Activated T-helper 2 cell treated with anti-CD3 and anti-CD28 coated beads, Interferon-gamma antibody, Interleukin-2, Interleukin-4, amounts not matched to agents 10 μg/mL and 5 μg/mL and 100 μg/mL, durations not matched to agents 14 hours and 24 hours and 36 hours (primary cell): ENCODE results near the gene TIGD1. TPM values are rescaled to one million over a fixed set of nuclear protein-coding genes. Genes with fewer than 3 reads are reported as not detected.

Experiments used
- DNase-seq: peaks from one replicate; pipeline ENCODE4 v3.0.0; 2021; ENCODE audit warnings: low spot score
- H3K27ac Mint-ChIP-seq: one replicate; pipeline ENCODE4 v1.8.0; 2021; ENCODE audit warnings: mixed read lengths
- H3K27me3 Mint-ChIP-seq: one replicate; pipeline ENCODE4 v1.8.0; 2021; ENCODE audit warnings: low read depth, mixed read lengths
- H3K36me3 Mint-ChIP-seq: one replicate; pipeline ENCODE4 v1.8.0; 2021; ENCODE audit warnings: low read depth, mixed read lengths
- H3K4me1 Mint-ChIP-seq: one replicate; pipeline ENCODE4 v1.8.0; 2021; ENCODE audit warnings: low read depth, mixed read lengths
- H3K4me3 Mint-ChIP-seq: one replicate; pipeline ENCODE4 v1.8.0; 2021; ENCODE audit warnings: low read depth, mild to moderate bottlenecking, moderate library complexity, mixed read lengths
- H3K9me3 Mint-ChIP-seq: one replicate; pipeline ENCODE4 v1.8.0; 2021; ENCODE audit warnings: mixed read lengths
- intact Hi-C: fragments of 100-400 bp; cut with micrococcal nuclease; formaldehyde crosslinking; loops from one replicate; pipeline ENCODE4 v1.15.1; 2023
- total RNA-seq: library from RNA; stranded (reverse); gene quantifications from 2 replicates; pipeline ENCODE4 v1.2.3, GENCODE V29; 2022

Gene TIGD1
- total RNA-seq, 1 donor from 2014 or later, result 9.1 TPM

- peaks cover 35% of the 10 kb centered on the region for H3K27me3 Mint-ChIP-seq
- peaks cover 2% of the 10 kb centered on the region for H3K4me1 Mint-ChIP-seq
- no peak for DNase-seq
- no peaks in the 10 kb centered on the region for H3K36me3 Mint-ChIP-seq
- H3K27ac Mint-ChIP-seq, result no peak overlapping the region
- intact Hi-C loops, result loop anchor here (5.0 kb wide), 1 partner anchor 81 kb away; no protein-coding TSS in a partner anchor
- H3K4me3 Mint-ChIP-seq, result no peak overlapping the region
- H3K9me3 Mint-ChIP-seq, result no peaks in the 10 kb centered on the region
Measured at GRCh38 chr2:232522623-232523401, 27.5 kb downstream of the TIGD1 start.

DNA sequence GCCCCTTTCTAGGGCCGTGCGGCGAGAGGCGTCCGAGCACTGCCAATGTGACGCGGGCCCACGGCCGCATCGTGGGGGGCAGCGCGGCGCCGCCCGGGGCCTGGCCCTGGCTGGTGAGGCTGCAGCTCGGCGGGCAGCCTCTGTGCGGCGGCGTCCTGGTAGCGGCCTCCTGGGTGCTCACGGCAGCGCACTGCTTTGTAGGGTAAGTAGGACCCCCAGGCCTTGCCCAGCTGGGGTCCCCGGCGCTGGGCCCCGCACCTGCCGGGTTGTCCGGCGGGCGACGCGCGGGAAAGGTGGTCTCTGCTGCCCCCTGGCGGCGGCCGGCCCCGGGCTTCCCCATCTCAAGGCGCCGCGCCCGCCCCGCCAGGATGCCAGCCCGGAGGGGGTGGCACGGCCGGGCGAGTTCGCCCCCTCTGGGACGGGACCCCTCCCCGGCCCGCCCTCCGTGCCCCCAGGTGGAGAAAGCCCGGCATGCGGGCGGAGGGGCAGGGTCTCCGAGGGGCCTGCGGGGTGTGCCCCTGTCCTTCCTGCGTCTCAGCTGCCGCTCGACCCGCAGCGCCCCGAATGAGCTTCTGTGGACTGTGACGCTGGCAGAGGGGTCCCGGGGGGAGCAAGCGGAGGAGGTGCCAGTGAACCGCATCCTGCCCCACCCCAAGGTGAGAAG lies 28.3 kb downstream of the TIGD1 start:
- Mint-ChIP-seq H3K36me3 (no peaks in the 10 kb centered on the region), H3K9me3 (no peaks in the 10 kb centered on the region), H3K4me1 (peaks cover 2% of the 10 kb centered on the region), H3K27me3 (peaks cover 34% of the 10 kb centered on the region), H3K27ac (no peak overlapping the region), H3K4me3 (no peak overlapping the region)
- intact Hi-C loops, result loop anchor here (5.0 kb wide), 1 partner anchor 80 kb away; no protein-coding TSS in a partner anchor
- peak; percentile 40 for DNase-seq

- intact Hi-C loops, result loop anchor here (5.0 kb wide), 1 partner anchor 79 kb away; no protein-coding TSS in a partner anchor
- H3K4me3 Mint-ChIP-seq, result no peak overlapping the region
- no peaks in the 10 kb centered on the region for H3K9me3 Mint-ChIP-seq
- DNase-seq, result no peak
- H3K27me3 Mint-ChIP-seq, result peaks cover 28% of the 10 kb centered on the region
- peaks cover 2% of the 10 kb centered on the region for H3K4me1 Mint-ChIP-seq
- no peak overlapping the region for H3K27ac Mint-ChIP-seq
- H3K36me3 Mint-ChIP-seq, result no peaks in the 10 kb centered on the region
Measured at GRCh38 chr2:232521098-232521497, 29.3 kb downstream of the TIGD1 start.

DNA sequence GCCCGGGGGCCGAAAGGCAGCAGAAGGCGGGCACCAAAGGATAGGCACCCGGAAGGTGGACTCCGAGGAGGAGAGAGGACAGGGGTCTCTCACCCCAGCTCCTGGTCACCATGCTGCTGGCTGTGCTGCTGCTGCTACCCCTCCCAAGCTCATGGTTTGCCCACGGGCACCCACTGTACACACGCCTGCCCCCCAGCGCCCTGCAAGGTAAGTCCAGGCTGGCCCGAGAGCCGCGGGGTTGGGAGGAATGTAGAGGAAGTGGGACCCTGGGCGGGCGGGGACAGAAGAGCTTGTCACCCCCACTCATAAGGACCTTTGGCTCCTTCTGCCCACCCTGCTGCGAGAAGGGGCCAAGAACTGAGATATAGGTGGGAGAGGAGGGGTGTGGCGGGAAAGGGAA lies 29.9 kb downstream of the TIGD1 start:
- H3K4me1 Mint-ChIP-seq, result peaks cover 2% of the 10 kb centered on the region
- H3K4me3 Mint-ChIP-seq, result no peak overlapping the region
- H3K27me3 Mint-ChIP-seq, result peaks cover 30% of the 10 kb centered on the region
- no peak overlapping the region for H3K27ac Mint-ChIP-seq
- intact Hi-C loops, result loop anchor here (5.0 kb wide), 1 partner anchor 78 kb away; no protein-coding TSS in a partner anchor
- no peaks in the 10 kb centered on the region for H3K36me3 Mint-ChIP-seq
- DNase-seq, result no peak
- H3K9me3 Mint-ChIP-seq, result no peaks in the 10 kb centered on the region

- Mint-ChIP-seq H3K27ac (no peak within 1 kb of the TSS), H3K4me3 (no peak within 1 kb of the TSS), H3K4me1 (peaks cover 2% of the 10 kb centered on the region), H3K27me3 (peaks cover 28% of the 10 kb centered on the region), H3K36me3 (no peaks in the 10 kb centered on the region), H3K9me3 (no peaks in the 10 kb centered on the region)
- intact Hi-C loops, result loop anchor here (5.0 kb wide), 1 partner anchor 78 kb away; no protein-coding TSS in a partner anchor
- no peak for DNase-seq
Measured at GRCh38 chr2:232519581-232520438, 30.5 kb downstream of the TIGD1 start, which contains the start of gene PRSS56. Gene PRSS56 (plus strand): TSS chr2:232520388. CDS start chr2:232520599, 211 bp downstream.

DNA sequence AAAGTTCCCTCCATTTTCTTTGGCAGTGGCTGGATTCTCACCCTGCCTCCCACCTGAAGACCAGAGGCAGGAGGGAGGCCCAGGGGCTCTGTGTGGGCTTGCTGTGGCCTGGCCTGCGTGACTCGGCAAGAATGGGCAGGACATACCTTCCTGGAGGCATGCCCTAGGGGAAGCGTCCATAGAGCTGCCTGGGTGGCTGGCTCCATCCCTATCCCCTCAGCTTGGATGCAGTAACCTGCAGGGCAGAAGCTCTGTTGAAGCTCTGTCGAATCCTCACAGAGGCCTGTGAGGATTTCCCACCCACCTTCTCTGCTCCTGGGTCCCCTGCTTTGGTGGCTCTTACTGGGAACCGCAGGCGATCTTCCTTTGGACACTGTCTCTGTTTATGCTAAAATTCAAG lies 31.5 kb downstream of the TIGD1 start:
- H3K4me3 Mint-ChIP-seq, result no peak overlapping the region
- no peaks in the 10 kb centered on the region for H3K36me3 Mint-ChIP-seq
- peaks cover 2% of the 10 kb centered on the region for H3K4me1 Mint-ChIP-seq
- DNase-seq, result no peak
- no peaks in the 10 kb centered on the region for H3K9me3 Mint-ChIP-seq
- intact Hi-C loops, result no loop called here
- H3K27me3 Mint-ChIP-seq, result peaks cover 24% of the 10 kb centered on the region
- no peak overlapping the region for H3K27ac Mint-ChIP-seq

DNA sequence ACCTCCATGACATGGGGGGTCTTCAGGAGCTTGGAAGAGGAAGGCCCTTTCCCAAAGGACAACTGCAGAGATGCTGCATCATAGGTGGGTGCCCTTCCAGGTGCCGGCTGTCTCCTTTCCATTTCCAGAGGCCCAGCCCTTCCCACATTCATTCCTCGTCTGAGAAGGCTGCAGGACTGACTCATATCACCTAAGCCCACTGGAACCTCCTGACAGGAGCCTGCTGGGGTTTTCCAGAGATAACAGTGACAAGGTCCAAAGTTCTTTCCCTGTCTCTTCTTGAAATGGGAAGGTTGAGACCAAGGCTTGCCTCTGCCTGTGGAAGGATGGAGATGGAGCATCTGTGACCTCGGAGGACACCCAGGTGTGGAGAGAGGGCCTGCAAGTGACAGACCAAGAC lies 33.8 kb downstream of the TIGD1 start:
- DNase-seq, result no peak
- Mint-ChIP-seq H3K36me3 (no peaks in the 10 kb centered on the region), H3K27ac (no peak overlapping the region), H3K4me1 (peaks cover 2% of the 10 kb centered on the region), H3K27me3 (peaks cover 16% of the 10 kb centered on the region), H3K4me3 (no peak overlapping the region), H3K9me3 (no peaks in the 10 kb centered on the region)
- intact Hi-C loops, result no loop called here

GRCh38 chr2:232515639-232516038 lies 34.7 kb downstream of the TIGD1 start:
- Mint-ChIP-seq H3K36me3 (no peaks in the 10 kb centered on the region), H3K9me3 (no peaks in the 10 kb centered on the region), H3K4me3 (no peak overlapping the region), H3K27ac (no peak overlapping the region), H3K27me3 (peaks cover 13% of the 10 kb centered on the region), H3K4me1 (no peaks in the 10 kb centered on the region)
- no peak for DNase-seq
- intact Hi-C loops, result no loop called here

- Mint-ChIP-seq H3K9me3 (no peaks in the 10 kb centered on the region), H3K36me3 (no peaks in the 10 kb centered on the region), H3K27me3 (peaks cover 16% of the 10 kb centered on the region), H3K4me1 (no peaks in the 10 kb centered on the region), H3K27ac (no peak overlapping the region), H3K4me3 (no peak overlapping the region)
- intact Hi-C loops, result no loop called here
- DNase-seq, result no peak
Measured at GRCh38 chr2:232513353-232513752, 37.0 kb downstream of the TIGD1 start.

DNA sequence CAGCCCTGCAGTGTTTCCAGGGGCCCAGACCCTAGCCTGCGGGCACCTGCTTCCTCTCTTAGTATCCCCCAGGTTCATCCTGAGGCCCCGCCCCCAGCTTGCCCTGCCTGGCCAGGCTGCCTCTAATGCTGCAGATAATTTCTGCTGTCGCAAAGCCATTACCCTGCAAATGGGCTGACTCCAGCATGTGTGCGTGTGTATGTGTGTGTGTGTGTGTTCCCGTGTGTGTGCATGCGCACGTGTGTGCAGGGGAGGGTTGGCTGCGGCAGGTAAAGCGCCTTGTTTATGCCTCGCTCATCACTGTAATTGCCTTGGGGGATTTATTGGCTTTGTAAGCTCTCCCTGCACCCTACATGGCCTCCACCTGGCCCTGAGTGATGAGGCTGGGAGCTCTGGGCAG lies 37.8 kb downstream of the TIGD1 start:
- intact Hi-C loops, result no loop called here
- Mint-ChIP-seq H3K9me3 (no peaks in the 10 kb centered on the region), H3K27ac (no peak overlapping the region), H3K36me3 (no peaks in the 10 kb centered on the region), H3K4me3 (no peak overlapping the region), H3K27me3 (peaks cover 16% of the 10 kb centered on the region), H3K4me1 (no peaks in the 10 kb centered on the region)
- no peak for DNase-seq

DNA sequence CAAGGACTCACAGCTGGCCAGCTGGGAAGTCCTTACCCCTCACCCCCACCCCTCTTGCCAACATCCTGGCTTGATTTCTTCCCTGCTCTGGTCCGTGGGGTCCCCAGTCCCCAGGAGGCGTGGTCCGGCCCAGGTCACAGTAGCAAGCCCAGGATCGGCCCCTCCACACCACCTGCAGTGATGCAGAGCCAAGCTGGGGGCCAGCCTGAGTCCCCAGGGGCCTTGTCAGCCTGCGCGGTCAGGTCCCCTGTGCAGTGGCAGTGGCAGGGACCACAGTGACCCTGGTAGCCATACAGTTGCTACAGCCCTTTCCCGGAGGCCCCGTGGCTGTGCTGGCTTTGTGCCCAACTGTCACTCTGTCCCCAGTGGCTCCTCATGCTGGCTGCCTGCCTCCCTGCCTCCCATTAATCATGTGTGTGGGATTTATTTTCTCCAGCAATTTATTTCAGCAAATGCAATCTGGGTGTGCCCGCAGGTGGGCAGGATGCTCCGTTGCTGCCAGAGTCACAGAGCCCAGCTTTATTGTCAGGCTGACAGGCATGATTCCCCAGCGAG lies 38.9 kb downstream of the TIGD1 start:
- Mint-ChIP-seq H3K27me3 (peaks cover 15% of the 10 kb centered on the region), H3K4me1 (no peaks in the 10 kb centered on the region), H3K27ac (no peak overlapping the region), H3K36me3 (no peaks in the 10 kb centered on the region), H3K9me3 (no peaks in the 10 kb centered on the region), H3K4me3 (no peak overlapping the region)
- intact Hi-C loops, result no loop called here
- no peak for DNase-seq

- Mint-ChIP-seq H3K27me3 (peaks cover 28% of the 10 kb centered on the region), H3K36me3 (no peaks in the 10 kb centered on the region), H3K9me3 (no peaks in the 10 kb centered on the region), H3K4me3 (no peak overlapping the region), H3K27ac (no peak overlapping the region), H3K4me1 (peaks cover 8% of the 10 kb centered on the region)
- no peak for DNase-seq
- intact Hi-C loops, result no loop called here
Measured at GRCh38 chr2:232508251-232508650, 42.1 kb downstream of the TIGD1 start.
